Right lobe of liver (tissue), 4 donors: ENCODE measurements around the gene UBE2E1.

ENCODE experiments used
- POLR2A ChIP-seq: fragments of 450-650 bp; IDR thresholded peaks from one replicate; pipeline ENCODE4 v1.6.1; 2017; ENCODE audit warnings: antibody characterized with exemption, mild to moderate bottlenecking
- TF ChIP-seq, protein P1 (sequence below), 4 donors: fragments of 200-600 bp in 3 of 4; fragments of 450-650 bp in 1 of 4; IDR thresholded peaks; one replicate each; pipeline versions ENCODE4 v1.5.1 to v1.8.0; 2016 to 2022; ENCODE audit warnings: antibody characterized with exemption in 4 of 4, mild to moderate bottlenecking in 2 of 4
- donor health status: DM: no; HTN: no; CAD: no.
- donor health status: DM: no; HTN: no; CAD: no.
- donor health status: DM: no; HTN: yes; CAD: no.

DNA sequence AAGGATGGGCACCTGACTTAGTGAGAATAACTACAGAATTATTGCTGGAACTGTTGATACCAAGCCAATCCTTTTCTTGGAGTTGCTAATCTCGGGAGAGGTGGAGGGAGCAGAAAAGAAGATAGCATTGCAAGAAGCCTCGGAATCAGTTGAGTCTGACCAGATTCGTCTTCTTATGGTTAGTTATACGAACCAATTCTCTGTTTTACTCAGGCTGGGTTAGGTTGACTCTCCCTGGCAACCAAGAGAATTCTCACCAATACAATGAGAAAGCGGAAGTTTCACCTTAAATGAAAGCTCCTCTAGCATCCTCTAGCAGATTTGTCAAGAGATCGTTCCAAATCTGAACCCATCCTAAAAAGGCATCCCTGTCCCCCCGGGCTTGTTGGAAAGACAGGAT lies 43.5 kb upstream of the UBE2E1 start:
- TF ChIP-seq POLR2A = no peak
- TF ChIP-seq, protein P1, sequence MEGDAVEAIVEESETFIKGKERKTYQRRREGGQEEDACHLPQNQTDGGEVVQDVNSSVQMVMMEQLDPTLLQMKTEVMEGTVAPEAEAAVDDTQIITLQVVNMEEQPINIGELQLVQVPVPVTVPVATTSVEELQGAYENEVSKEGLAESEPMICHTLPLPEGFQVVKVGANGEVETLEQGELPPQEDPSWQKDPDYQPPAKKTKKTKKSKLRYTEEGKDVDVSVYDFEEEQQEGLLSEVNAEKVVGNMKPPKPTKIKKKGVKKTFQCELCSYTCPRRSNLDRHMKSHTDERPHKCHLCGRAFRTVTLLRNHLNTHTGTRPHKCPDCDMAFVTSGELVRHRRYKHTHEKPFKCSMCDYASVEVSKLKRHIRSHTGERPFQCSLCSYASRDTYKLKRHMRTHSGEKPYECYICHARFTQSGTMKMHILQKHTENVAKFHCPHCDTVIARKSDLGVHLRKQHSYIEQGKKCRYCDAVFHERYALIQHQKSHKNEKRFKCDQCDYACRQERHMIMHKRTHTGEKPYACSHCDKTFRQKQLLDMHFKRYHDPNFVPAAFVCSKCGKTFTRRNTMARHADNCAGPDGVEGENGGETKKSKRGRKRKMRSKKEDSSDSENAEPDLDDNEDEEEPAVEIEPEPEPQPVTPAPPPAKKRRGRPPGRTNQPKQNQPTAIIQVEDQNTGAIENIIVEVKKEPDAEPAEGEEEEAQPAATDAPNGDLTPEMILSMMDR (IDR thresholded peaks at IDR 0.05) = no peak
